SK-MEL-5 (cell line): Measurements from ENCODE around the gene SLC6A18. TPM values are rescaled to one million over a fixed set of nuclear protein-coding genes. Genes with fewer than 3 reads are reported as not detected.

Experiments used
- DNase-seq: peaks from one replicate; pipeline ENCODE4 v3.0.0-alpha.2; 2016; ENCODE audit warnings: low read depth, low spot score
- in situ Hi-C: cut with HindIII; loops from 2 replicates; pipeline ENCODE4 v1.10.0; 2016; ENCODE audit warnings: low sequenced_read_pairs, high pct_unique_total_duplicates, low pct_unique_long_range_greater_than_20kb
- total RNA-seq: library from RNA; depleted of rRNA; stranded (reverse); fragments of >200 nt; shearing (Covaris generic); gene quantifications from 2 replicates; pipeline ENCODE4 v1.2.3, GENCODE V29; 2014

Gene SLC6A18
- total RNA-seq, 1 experiment from 2014 or later = not detected

DNA sequence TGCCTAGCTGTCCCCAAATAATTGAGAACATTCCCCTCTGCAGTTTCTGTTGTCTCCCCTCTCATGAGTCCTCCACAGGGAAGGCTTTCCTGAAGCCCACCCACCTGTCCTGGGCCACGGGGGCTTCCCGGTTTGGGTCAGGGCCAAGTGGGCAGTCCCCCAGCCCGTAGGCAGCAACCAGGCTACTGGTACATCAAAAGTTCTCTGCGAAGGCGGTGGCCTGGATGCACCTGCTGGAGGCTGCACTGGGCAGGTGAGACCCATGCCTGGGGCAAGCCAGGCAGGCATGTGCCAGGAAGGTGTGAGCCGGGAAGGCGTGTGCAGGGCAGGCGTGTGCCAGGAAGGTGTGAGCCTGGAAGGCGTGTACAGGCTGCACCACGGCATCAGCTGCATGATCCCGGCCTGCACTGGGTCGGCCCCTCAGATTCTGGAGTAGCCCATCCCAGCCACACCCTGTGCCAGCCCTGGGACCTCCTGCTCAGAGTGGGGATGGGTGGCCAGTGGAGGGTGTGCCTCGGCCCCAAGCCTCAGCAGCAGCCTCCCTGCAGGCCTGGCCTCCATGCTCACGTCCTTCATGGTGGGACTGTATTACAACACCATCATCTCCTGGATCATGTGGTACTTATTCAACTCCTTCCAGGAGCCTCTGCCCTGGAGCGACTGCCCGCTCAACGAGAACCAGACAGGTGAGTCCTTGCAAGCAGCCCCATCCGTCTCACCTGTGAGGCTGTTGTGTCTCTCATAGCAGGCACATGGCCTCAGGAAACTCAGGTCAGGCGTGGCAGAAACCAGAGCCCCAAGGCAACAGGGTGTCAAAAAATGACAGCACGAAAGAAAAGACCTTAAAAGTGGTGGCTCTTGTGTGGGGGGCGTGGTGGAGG lies 15.0 kb upstream of the SLC6A18 start:
- in situ Hi-C loops = no loop called here
- DNase-seq = no peak

DNA sequence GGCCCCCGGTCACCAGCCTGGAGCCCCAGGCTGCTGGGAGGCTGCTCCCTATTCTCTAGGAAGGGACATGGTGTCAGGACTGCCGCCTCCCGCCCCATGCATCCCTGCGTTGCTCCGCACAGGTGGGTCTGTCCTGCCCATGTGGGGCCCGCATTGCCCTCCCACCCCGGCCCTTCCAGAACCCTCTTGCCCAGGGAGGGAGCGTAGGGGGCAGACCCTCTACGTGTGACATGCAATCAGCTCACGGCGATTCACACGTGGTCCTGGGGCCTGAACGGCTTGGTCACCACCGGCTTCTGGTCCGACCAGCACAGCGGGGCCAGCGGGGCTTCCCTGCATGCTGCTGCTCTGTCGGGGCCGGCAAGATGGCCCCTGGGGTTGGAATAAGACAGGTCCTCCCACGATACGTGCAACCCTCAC lies 14.3 kb upstream of the SLC6A18 start:
- in situ Hi-C loops = no loop called here
- DNase-seq = no peak

DNA sequence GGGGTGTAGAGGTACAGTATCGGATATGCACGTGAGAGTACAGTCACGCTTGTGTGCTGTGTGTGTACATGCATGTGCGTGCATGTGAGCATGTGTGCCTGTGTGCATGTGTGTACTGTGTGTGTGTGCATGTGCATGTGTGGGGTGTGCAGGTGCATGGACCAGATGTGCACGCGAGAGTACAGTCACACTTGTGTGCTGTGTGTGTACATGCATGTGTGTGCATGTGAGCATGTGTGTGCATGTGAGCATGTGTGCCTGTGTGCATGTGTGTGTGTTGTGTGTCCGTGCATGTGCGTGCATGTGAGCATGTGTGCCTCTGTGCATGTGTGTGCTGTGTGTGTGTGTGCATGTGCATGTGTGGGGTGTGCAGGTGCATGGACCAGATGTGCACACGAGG lies 13.5 kb upstream of the SLC6A18 start:
- in situ Hi-C loops = no loop called here
- no peak for DNase-seq

DNA sequence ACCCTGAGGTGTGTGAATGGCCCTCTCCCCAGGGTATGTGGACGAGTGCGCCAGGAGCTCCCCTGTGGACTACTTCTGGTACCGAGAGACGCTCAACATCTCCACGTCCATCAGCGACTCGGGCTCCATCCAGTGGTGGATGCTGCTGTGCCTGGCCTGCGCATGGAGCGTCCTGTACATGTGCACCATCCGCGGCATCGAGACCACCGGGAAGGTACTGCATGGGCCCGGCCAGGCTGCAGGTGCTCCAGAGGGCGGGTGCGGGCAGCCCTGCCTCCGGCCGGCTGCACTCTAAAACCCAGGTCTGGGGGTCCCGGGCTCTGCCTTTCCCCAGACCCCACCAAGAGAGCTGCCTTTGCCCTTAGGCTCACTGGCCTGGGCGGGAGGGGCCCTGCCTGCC lies 12.9 kb upstream of the SLC6A18 start:
- in situ Hi-C loops = no loop called here

DNA sequence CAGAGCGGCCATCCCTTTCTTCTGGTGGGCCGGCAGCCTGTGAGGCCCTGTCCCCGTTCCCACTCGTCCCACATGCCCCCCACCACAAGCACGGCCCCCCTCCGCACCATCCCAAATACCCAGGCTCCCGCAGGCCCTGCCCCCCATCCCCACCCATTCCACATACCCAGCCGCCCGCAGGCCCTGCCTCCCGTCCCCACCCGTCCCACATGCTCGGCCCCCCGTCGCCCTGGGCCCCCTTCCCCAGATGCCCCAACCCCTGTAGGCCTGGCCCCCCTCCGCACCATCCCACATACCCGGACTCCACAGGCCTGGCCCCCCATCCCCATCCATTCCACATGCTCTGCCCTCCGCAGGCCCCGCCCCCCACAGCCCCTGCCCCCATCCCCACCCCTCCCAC lies 12.3 kb upstream of the SLC6A18 start:
- no peak for DNase-seq
- in situ Hi-C loops = no loop called here

More for the DNA sequence above, 12.9 kb upstream of the SLC6A18 start:
- no peak for DNase-seq

DNA sequence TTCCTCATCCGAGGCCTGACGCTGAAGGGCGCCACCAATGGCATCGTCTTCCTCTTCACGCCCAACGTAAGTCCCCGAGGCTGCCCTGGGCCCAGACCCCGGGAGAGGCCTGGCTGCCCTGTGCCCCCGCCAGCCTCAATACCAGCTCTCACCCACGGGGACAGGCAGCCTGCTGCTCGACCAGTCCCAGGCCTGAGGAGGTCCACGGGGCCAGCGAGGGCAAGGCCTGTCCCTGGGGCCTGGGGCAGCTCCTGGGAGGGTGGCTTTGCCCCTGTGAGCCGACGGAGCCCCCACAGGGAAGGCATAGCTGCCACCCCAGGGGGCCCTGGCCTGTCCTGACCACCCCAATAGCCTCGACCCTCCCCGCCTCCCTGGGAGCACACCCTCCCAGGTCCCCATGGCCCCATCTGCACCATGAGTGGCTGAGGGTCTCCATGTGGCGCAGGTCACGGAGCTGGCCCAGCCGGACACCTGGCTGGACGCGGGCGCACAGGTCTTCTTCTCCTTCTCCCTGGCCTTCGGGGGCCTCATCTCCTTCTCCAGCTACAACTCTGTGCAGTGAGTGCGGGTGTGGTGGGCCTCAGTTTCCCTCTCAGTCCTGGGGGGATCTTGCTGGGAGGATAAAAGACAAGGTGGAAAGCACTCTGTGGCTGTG lies 11.5 kb upstream of the SLC6A18 start:
- in situ Hi-C loops = no loop called here
- DNase-seq = no peak

DNA sequence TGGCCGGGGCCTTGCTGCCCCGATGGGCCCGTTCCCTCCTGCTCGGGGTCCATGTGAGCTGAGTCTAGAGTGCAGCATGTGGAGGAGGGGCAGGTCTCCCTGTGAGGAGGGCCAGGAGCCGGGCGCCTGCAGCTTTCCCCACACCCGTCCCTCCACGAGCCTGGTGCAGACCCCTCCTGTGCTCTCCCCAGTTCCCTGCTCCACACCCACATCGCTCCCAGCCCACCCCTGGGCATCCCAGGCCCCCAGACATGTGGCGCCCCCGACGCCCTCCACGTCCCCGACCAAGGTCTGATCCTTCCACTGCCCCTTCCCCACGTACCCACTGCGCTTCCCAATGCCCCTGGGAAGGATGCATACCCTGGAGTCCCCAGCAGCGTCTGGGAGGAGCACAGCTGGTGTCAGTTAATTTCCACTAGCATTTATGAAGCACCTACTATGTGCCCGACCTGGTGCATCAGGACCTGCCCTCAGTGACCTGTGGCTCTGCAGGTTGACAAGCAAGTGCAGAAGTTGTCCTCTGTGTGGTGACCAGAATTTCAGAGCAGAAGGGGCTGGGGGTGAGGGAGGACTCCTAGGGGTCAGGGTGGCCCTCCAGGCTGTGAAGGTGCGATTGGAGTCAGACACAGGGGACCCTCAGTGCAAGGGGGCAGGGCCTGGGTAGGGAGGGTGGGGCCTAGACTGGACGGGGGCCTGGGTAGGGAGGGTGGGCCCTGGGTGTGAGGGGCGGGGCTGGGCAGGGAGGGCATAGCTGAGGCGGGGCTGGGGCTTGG lies 10.8 kb upstream of the SLC6A18 start:
- in situ Hi-C loops = no loop called here

DNA sequence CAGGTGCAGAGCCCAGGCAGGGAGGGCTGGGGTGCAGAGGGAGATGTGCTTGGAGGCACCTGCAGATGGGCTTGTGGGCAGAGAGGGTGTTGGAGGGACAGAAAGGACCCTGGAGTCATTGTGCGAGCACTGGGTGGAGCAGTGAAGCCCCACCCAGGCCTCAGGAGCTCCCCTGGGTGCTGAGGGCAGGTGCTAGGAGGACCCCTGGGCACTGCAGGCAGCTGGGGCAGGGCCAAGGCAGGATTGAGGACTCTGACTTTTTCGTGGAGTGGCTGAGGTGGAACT lies 10.3 kb upstream of the SLC6A18 start:
- DNase-seq = no peak
- in situ Hi-C loops = no loop called here

More for the DNA sequence above, 10.8 kb upstream of the SLC6A18 start:
- no peak for DNase-seq

DNA sequence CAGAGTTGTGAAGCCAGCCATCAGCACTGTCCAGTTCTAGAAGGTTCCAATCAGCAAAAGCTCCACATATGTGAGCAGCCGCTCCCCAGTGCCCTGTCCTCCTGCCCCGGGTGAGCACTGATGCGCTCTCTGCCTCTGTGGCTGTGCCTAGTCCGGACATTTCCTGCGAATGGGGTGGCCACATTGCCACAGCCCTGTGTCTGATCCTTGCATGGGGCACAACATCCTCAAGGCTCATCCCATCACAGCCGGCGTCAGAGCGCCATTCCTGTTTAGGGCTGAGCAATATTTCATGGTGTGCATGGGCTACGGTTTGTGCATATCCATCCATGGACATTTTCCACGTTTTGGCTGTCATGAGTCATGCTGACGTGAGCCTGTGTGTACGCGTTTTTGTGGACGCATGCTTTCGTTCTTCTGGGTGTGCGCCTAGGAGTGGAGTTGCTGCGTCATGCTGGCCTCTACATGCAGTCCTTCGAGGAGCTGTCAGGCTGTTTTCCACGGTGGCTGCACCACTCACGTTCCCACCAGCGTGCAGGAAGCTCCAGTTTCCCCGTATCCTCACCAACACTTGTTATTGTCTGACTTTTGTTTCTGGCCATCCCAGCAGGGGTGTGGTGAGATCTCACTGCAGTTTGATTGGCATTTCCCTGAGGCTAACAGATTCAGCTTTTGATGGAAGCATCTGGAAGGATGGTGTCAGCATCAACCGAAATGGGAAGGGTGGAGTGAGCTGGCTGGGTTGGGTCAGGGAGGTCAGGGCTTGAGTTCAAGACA lies 9.7 kb upstream of the SLC6A18 start:
- in situ Hi-C loops = no loop called here
- no peak for DNase-seq

DNA sequence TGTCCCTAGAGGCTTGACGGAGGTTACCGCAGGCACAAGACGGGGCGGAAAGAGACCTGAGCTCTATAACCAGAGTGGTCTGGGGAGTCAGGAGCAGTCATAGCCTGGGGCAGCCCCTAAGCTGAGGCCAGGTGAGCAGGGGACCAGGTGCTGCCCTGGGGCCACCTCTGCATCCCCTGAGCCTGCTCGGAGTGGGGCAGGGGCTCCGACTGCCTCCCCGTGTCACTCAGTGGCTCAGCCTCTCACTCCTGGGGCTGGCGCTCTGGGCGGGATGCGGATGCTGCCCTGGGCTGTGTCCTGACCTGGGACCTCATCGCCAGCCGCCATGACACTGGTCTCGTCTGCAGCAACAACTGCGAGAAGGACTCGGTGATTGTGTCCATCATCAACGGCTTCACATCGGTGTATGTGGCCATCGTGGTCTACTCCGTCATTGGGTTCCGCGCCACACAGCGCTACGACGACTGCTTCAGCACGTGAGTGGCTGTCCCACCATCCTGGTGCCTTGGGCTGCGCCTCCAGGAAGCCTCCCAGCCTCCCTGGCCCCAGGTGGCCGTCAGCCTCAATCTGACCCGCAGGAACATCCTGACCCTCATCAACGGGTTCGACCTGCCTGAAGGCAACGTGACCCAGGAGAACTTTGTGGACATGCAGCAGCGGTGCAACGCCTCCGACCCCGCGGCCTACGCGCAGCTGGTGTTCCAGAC lies 8.8 kb upstream of the SLC6A18 start:
- no peak for DNase-seq
- in situ Hi-C loops = no loop called here

DNA sequence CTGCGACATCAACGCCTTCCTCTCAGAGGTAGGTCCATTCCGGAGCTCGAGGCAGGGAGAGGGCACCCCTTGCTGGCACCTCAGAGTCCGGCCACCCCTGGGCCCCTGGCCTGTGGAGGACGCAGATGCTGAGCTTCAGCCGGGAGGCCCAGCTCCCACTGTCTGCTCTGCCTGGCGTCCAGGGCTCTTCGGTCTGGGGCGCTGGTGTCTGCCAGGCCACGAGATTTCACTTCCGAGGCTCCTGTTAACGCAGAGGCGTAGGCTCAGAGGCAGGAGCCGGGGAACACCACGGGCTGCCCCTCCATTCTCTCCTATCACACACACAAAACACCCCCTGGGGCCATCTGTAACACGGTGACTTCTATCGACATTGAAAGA lies 8.3 kb upstream of the SLC6A18 start:
- in situ Hi-C loops = no loop called here
- DNase-seq = no peak

DNA sequence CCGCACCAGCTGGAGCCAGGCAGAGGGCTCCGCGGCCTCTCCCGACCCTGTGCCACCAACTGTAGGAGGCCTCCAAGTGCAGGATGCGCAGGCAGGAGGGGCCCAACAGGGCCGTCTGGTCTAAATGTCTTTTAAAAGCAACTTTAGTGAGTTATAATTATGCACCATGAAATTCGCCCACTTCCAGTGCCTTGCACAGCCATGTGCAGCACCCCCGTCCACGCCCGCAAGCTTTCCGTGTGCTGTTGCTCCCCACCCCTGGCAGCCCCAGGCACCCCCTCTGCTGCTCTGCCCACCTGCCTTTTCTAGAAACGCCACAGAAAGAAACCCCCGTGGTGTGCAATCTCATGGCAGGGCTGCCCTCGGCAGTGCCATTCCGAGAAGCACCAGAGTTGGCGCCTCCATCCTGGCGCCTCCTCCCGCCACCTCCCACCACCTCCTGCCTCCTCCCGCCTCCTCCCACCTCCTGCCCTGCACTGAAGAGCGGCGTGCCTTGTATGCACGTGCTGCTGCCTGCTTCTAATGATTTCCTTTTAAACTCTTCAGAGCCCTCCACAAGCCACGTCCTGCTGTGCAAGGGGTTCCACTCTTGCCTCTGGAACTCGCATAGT lies 7.5 kb upstream of the SLC6A18 start:
- peak; percentile 17 for DNase-seq
- in situ Hi-C loops = no loop called here

DNA sequence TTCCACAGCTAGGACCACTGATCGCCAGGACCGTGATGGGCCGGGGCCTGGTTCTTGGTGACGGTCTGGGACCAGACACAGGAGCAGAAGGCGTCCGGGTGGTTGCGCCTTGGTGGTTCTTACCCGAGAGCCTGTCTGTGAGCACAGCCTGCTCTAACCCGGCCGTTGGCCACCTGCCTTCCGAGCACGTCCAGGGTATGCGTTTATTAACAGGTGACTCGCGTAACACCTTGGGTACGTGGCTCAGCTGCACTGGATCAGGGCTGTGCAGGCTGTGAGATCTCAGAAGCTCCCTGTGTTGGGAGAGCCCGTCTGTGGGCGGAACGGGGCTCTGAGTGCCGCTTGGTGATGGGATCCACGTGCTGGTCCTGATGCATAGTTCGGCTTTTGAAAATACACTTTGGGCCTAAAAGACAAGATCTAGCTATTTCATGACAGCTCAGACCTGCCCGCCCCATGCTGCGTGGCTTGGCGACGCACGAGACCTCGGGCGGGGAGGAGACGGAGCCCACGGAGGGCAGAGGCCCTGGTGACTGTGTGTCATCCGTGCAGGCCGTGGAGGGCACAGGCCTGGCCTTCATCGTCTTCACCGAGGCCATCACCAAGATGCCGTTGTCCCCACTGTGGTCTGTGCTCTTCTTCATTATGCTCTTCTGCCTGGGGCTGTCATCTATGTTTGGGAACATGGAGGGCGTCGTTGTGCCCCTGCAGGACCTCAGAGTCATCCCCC lies 6.7 kb upstream of the SLC6A18 start:
- no peak for DNase-seq
- in situ Hi-C loops = no loop called here

DNA sequence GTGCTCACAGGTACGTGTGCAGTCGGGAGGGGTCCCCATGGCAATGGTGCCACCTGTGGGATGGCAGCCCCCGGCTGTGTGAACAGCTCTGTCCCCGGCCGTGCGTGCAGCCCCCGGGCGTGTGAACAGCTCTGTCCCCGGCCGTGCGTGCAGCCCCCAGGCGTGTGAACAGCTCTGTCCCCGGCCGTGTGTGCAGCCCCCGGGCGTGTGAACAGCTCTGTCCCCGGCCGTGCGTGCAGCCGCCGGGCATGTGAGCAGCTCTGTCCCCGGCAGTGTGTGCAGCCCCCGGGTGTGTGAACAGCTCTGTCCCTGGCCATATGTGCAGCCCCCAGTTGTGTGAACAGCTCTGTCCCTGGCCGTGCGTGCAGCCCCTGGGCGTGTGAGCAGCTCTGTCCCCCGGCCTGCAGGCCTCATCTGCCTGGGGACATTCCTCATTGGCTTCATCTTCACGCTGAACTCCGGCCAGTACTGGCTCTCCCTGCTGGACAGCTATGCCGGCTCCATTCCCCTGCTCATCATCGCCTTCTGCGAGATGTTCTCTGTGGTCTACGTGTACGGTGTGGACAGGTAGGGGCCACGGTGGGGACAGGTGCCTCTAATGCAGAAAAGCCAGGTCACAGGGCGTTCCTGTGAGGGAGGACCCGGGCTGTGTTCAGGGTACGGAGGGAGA lies 5.9 kb upstream of the SLC6A18 start:
- in situ Hi-C loops = no loop called here
- DNase-seq = no peak

DNA sequence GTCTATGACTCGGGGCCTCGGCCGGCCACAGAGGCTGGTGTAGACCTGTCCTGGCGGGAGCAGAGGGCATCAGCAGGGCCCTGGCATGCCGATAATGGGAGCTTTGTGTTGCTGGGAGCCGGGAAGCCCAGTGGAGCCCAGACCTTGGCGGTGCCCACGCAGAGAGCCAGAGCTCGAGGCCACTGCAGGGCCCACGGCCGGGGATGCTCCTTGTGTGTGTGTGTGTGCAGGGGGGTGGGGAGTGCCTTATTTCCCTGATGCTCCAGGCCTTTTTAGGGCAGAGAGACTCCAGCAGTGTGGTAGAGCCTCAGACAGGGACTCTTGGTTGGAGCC lies 5.4 kb upstream of the SLC6A18 start:
- DNase-seq = no peak
- in situ Hi-C loops = no loop called here

DNA sequence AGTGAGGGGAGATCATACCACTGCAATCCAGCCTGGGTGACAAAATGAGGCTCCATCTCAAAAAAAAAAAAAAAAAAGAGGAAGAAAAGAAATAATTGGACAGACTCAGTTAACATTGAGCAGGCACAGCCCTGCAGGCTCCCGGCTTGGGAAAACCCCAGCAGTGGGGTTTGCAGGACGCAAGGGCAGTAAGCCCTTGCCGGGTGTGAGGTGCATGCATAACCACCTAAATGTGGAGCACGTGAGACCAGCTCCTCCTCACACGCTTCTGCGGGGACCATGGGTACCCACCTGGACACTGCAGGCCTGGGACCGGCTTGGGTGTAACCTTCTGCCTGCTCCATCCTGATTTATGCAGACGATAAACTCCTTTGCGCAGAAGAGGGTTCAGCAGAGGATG lies 4.8 kb upstream of the SLC6A18 start:
- in situ Hi-C loops = no loop called here
- DNase-seq = no peak
